AG08395 (cell line): ENCODE measurements around the gene LIMCH1.

Source experiments
- DNase-seq: peaks from one replicate; pipeline ENCODE4 v3.0.0; 2012; ENCODE audit warnings: mixed read lengths, low spot score

The LIMCH1 gene

GRCh38 chr4:41532882-41533281, 5.1 kb upstream of the LIMCH1 start:
- DNase-seq: no peak

GRCh38 chr4:41533680-41534079, 4.3 kb upstream of the LIMCH1 start:
- DNase-seq: no peak

GRCh38 chr4:41534404-41534803, 3.6 kb upstream of the LIMCH1 start:
- no peak for DNase-seq

GRCh38 chr4:41535911-41536371, 2.0 kb upstream of the LIMCH1 start:
- no peak for DNase-seq

- DNase-seq: no peak
These were observed 566 bp upstream of the LIMCH1 start for GRCh38 chr4:41537292-41537890.

- DNase-seq: peak; percentile 5
These were observed 1.0 kb downstream of the LIMCH1 start for GRCh38 chr4:41538887-41539498.

- no peak for DNase-seq
These were observed 1.8 kb downstream of the LIMCH1 start for GRCh38 chr4:41539711-41540110.

- DNase-seq: no peak
These were observed 2.7 kb downstream of the LIMCH1 start for GRCh38 chr4:41540687-41541086.

- DNase-seq: peak; percentile 8
These were observed 3.7 kb downstream of the LIMCH1 start for GRCh38 chr4:41541687-41542094.

- no peak for DNase-seq
These were observed 4.7 kb downstream of the LIMCH1 start for GRCh38 chr4:41542526-41543275.

GRCh38 chr4:41545238-41545637, 7.3 kb downstream of the LIMCH1 start:
- no peak for DNase-seq

- DNase-seq: no peak
These were observed 8.7 kb downstream of the LIMCH1 start for GRCh38 chr4:41546638-41547037.

GRCh38 chr4:41548305-41548880, 10.4 kb downstream of the LIMCH1 start:
- DNase-seq: no peak

- no peak for DNase-seq
These were observed 11.5 kb downstream of the LIMCH1 start for GRCh38 chr4:41549478-41549877.

GRCh38 chr4:41550308-41550707, 12.4 kb downstream of the LIMCH1 start:
- no peak for DNase-seq

- DNase-seq: no peak
These were observed 13.6 kb downstream of the LIMCH1 start for GRCh38 chr4:41551536-41551935.

GRCh38 chr4:41554905-41555304, 16.9 kb downstream of the LIMCH1 start:
- no peak for DNase-seq

GRCh38 chr4:41556526-41556925, 18.6 kb downstream of the LIMCH1 start:
- DNase-seq: no peak

GRCh38 chr4:41559940-41560516, 22.1 kb downstream of the LIMCH1 start:
- no peak for DNase-seq

GRCh38 chr4:41561244-41561643, 23.3 kb downstream of the LIMCH1 start:
- DNase-seq: no peak

GRCh38 chr4:41567186-41567585, 29.2 kb downstream of the LIMCH1 start:
- no peak for DNase-seq

- DNase-seq: no peak
These were observed 30.4 kb downstream of the LIMCH1 start for GRCh38 chr4:41568363-41568762.

GRCh38 chr4:41569961-41570360, 32.0 kb downstream of the LIMCH1 start:
- peak; percentile 22 for DNase-seq
